Progenitor cell of endocrine pancreas (in vitro differentiated cells): ENCODE data around the gene ANGEL2. TPM values are rescaled to one million over a fixed set of nuclear protein-coding genes. Genes with fewer than 3 reads are reported as not detected.
A peak's percentile ranks its signal among the peaks of the same experiment; 100 is the strongest.
"Not testable (repeated sequence)": the region's sequence is repeated elsewhere in the genome, so short reads cannot be mapped to it uniquely, and the experiment has no call there.

Experiments
- DNase-seq: peaks from one replicate; pipeline ENCODE4 v3.0.0; 2021; ENCODE audit warnings: low spot score; ENCODE audit not compliant: unreplicated experiment
- H3K27ac Mint-ChIP-seq: 2 replicates; pipeline ENCODE4 v1.8.0; 2021; ENCODE audit warnings: mild to moderate bottlenecking, moderate library complexity, mixed read lengths
- H3K27me3 Mint-ChIP-seq: 2 replicates; pipeline ENCODE4 v1.8.0; 2021; ENCODE audit warnings: mixed read lengths
- H3K36me3 Mint-ChIP-seq: 2 replicates; pipeline ENCODE4 v1.8.0; 2022; ENCODE audit warnings: mixed read lengths; ENCODE audit not compliant: insufficient read depth
- H3K4me1 Mint-ChIP-seq: 2 replicates; pipeline ENCODE4 v1.8.0; 2021; ENCODE audit warnings: low read depth, mixed read lengths
- H3K4me3 Mint-ChIP-seq: 2 replicates; pipeline ENCODE4 v1.8.0; 2021; ENCODE audit warnings: low read depth, mild to moderate bottlenecking, moderate library complexity, mixed read lengths
- H3K9me3 Mint-ChIP-seq: 2 replicates; pipeline ENCODE4 v1.8.0; 2021; ENCODE audit warnings: low read depth, mixed read lengths
- total RNA-seq: library from RNA; stranded (reverse); gene quantifications from 2 replicates; pipeline ENCODE4 v1.2.1, GENCODE V29; 2021
- TF ChIP-seq, protein P1 (sequence below): fragments of 200-600 bp; sonication (generic); IDR thresholded peaks from one replicate; pipeline ENCODE4 v1.5.0; 2021; ENCODE audit warnings: antibody characterized with exemption, mild to moderate bottlenecking; ENCODE audit not compliant: unreplicated experiment

ANGEL2 gene
- total RNA-seq, 1 donor from 2014 or later = 50.6 TPM

GRCh38 chr1:213051127-213051880, 35.6 kb upstream of the ANGEL2 start, which contains the start of gene RPS6KC1:
TSS of gene RPS6KC1 (plus strand) at chr1:213051241. CDS start at chr1:213051405, 164 bp downstream.
- peak within 1 kb of the TSS; percentile 95 for H3K4me3 Mint-ChIP-seq
- peaks cover 31% of the 10 kb centered on the region for H3K4me1 Mint-ChIP-seq
- TF ChIP-seq, protein P1, sequence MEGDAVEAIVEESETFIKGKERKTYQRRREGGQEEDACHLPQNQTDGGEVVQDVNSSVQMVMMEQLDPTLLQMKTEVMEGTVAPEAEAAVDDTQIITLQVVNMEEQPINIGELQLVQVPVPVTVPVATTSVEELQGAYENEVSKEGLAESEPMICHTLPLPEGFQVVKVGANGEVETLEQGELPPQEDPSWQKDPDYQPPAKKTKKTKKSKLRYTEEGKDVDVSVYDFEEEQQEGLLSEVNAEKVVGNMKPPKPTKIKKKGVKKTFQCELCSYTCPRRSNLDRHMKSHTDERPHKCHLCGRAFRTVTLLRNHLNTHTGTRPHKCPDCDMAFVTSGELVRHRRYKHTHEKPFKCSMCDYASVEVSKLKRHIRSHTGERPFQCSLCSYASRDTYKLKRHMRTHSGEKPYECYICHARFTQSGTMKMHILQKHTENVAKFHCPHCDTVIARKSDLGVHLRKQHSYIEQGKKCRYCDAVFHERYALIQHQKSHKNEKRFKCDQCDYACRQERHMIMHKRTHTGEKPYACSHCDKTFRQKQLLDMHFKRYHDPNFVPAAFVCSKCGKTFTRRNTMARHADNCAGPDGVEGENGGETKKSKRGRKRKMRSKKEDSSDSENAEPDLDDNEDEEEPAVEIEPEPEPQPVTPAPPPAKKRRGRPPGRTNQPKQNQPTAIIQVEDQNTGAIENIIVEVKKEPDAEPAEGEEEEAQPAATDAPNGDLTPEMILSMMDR = peak; percentile 23
- H3K27ac Mint-ChIP-seq = peak within 1 kb of the TSS; percentile 97
- peaks cover 1% of the 10 kb centered on the region for H3K36me3 Mint-ChIP-seq
- peak; percentile 59 for DNase-seq
- peaks cover 11% of the 10 kb centered on the region for H3K9me3 Mint-ChIP-seq
- no peaks in the 10 kb centered on the region for H3K27me3 Mint-ChIP-seq

DNA sequence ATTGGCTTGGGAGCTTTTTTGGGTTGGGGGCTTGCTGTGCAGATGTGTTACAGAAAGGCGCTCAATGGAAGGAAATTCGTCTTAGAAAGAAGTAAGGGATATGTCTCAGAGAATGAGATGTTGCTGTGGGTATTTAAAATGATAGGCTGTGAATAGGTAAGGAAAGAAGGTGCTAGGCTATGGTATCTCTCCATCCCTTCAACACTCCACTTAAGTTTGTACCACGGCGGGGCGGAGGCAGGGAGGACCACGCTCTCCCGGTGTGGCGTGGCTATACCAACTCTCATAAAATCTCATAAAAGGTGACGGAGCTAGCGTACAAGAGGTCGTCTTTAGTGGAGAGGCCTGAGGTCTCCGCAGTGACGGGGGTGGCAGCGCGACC, 35.1 kb upstream of the ANGEL2 start:
- peaks cover 11% of the 10 kb centered on the region for H3K9me3 Mint-ChIP-seq
- peak overlapping the region; percentile 95 for H3K4me3 Mint-ChIP-seq
- DNase-seq = no peak
- H3K4me1 Mint-ChIP-seq = peaks cover 31% of the 10 kb centered on the region
- TF ChIP-seq, protein P1 = no peak
- no peaks in the 10 kb centered on the region for H3K27me3 Mint-ChIP-seq
- H3K36me3 Mint-ChIP-seq = peaks cover 1% of the 10 kb centered on the region
- H3K27ac Mint-ChIP-seq = peak overlapping the region; percentile 97

GRCh38 chr1:213049232-213049631, 33.6 kb upstream of the ANGEL2 start:
- TF ChIP-seq, protein P1 = no peak
- Mint-ChIP-seq H3K27me3 (no peaks in the 10 kb centered on the region), H3K4me1 (peaks cover 36% of the 10 kb centered on the region), H3K27ac (no peak overlapping the region), H3K9me3 (peaks cover 11% of the 10 kb centered on the region), H3K36me3 (peaks cover 1% of the 10 kb centered on the region), H3K4me3 (no peak overlapping the region)
- DNase-seq = no peak

DNA sequence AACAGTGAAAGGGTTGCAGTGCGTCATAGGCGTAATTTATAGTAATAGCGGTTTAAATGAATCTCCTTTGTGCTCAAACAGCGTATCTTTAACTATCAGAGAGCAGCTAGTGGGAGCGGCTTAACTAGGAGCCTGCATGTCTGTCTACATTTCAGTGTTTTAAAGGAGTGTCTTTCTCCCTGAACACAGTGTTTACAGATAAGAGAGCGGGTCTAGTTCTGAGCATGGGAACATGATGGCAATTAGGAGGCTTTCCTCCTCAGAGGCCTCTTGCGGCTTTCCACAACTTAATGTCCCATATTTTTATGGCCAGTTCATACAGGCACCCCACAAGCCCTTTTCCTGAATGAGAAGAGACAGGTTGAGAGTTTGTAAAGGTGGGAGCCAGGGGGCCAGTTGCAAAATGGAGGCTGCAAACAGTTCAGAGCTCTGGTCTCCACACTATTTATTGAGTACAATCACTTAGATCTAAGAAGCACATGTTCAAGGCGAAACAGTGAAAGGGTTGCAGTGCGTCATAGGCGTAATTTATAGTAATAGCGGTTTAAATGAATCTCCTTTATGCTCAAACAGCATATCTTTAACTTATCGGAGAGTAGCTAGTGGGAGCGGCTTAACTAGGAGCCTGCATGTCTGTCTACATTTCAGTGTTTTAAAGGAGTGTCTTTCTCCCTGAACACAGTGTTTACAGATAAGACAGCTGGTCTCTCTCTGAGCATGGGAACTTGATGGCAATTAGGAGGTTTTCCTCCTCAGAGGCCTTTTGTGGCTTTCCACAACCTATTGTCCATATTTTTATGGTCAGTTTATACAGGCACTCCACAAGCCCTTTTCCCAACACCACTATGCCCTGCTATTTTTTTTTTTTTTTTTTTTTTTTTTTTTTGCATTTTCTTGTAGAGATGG, 29.9 kb upstream of the ANGEL2 start:
- H3K36me3 Mint-ChIP-seq, H3K27me3 Mint-ChIP-seq, DNase-seq: not testable (repeated sequence)
- Mint-ChIP-seq H3K4me1 (peaks cover 20% of the 10 kb centered on the region), H3K27ac (peak overlapping the region; percentile 95), H3K4me3 (peak overlapping the region; percentile 29), H3K9me3 (peaks cover 12% of the 10 kb centered on the region)

DNA sequence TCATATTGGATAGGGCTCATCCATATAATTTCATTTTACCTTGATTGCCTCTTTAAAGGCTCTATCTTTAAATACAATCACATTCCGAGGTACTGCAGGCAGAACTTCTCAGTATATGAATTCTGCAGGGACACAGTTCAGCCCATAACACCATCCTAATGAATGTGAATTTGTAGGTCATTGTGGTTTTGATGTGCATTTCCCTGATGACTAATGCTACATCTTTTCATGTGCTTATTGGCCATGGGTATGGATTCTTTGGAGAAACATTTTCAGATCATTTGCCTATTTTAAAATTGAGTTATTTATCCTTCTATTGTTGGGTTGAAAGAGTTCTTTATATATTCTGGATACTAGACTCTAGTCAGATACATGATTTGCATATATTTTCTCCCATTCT, 25.8 kb upstream of the ANGEL2 start:
- H3K4me3 Mint-ChIP-seq = no peak overlapping the region
- no peak for DNase-seq
- H3K9me3 Mint-ChIP-seq = peaks cover 3% of the 10 kb centered on the region
- no peak overlapping the region for H3K27ac Mint-ChIP-seq
- H3K27me3 Mint-ChIP-seq = no peaks in the 10 kb centered on the region
- TF ChIP-seq, protein P1 = no peak
- H3K36me3 Mint-ChIP-seq = no peaks in the 10 kb centered on the region
- H3K4me1 Mint-ChIP-seq = peaks cover 12% of the 10 kb centered on the region
